Skeletal muscle satellite cell (primary cell): ENCODE results near the gene LCLAT1. TPM values are rescaled to one million over a fixed set of nuclear protein-coding genes. Genes with fewer than 3 reads are reported as not detected.

Experiments used
- H3K27me3 ChIP-seq: 2 replicates; pipeline ENCODE4 v1.7.0; 2013; ENCODE audit warnings: low read length; ENCODE audit not compliant: control insufficient read depth, insufficient read depth
- H3K36me3 ChIP-seq: 2 replicates; pipeline ENCODE4 v1.7.0; 2013; ENCODE audit warnings: mild to moderate bottlenecking, control low read depth, low read length; ENCODE audit not compliant: insufficient read depth
- H3K4me1 ChIP-seq: 2 replicates; pipeline ENCODE4 v1.7.0; 2013; ENCODE audit warnings: low read length; ENCODE audit not compliant: control insufficient read depth, insufficient read depth
- H3K4me2 ChIP-seq: 2 replicates; pipeline ENCODE4 v1.7.0; 2013; ENCODE audit warnings: mild to moderate bottlenecking, low read length
- H3K4me3 ChIP-seq: 2 replicates; pipeline ENCODE4 v1.7.0; 2013; ENCODE audit warnings: low read length
- H3K9ac ChIP-seq: 2 replicates; pipeline ENCODE4 v1.7.0; 2013; ENCODE audit warnings: mild to moderate bottlenecking, low read depth, low read length, moderate library complexity
- H3K9me3 ChIP-seq: replicated peaks from 2 replicates; pipeline ENCODE4 v1.7.0; 2013; ENCODE audit warnings: mild to moderate bottlenecking, control low read depth, low read length
- small RNA-seq: library from RNA; depleted of rRNA; stranded (forward); fragments of <200 nt; gene quantifications from one replicate; pipeline ENCODE3, GENCODE V24; 2012

LCLAT1 gene

GRCh38 chr2:30692829-30693275 is 245.8 kb downstream of the LCLAT1 start:
- no peaks in the 10 kb centered on the region for H3K27me3 ChIP-seq
- H3K9ac ChIP-seq: no peak overlapping the region
- H3K36me3 ChIP-seq: no peaks in the 10 kb centered on the region
- no peak overlapping the region for H3K4me2 ChIP-seq
- no peaks in the 10 kb centered on the region for H3K4me1 ChIP-seq
- H3K4me3 ChIP-seq: no peak overlapping the region
- no peaks in the 10 kb centered on the region for H3K9me3 ChIP-seq

Small RNA genes within 50 kb of the gene (small RNA-seq; reads per million reads assigned to genes)
- not detected for gene AC073255.1
